Colonic mucosa (tissue), 4 donors: ENCODE results near the gene MTREX. TPM values are rescaled to one million over a fixed set of nuclear protein-coding genes. Genes with fewer than 3 reads are reported as not detected.

Source experiments
- DNase-seq: peaks from one replicate; pipeline ENCODE4 v3.0.0-alpha.2; 2020
- H3K27ac ChIP-seq: fragments of 200-600 bp; one replicate; pipeline ENCODE4 v1.8.0; 2021
- H3K27me3 ChIP-seq: fragments of 200-600 bp; one replicate; pipeline ENCODE4 v1.8.0; 2021
- H3K36me3 ChIP-seq: fragments of 200-600 bp; one replicate; pipeline ENCODE4 v1.8.0; 2021
- H3K4me1 ChIP-seq: fragments of 200-600 bp; one replicate; pipeline ENCODE4 v1.8.0; 2021; ENCODE audit warnings: mild to moderate bottlenecking
- H3K4me3 ChIP-seq: fragments of 200-600 bp; one replicate; pipeline ENCODE4 v1.8.0; 2021
- H3K9ac ChIP-seq, 2 donors: one replicate each; pipeline ENCODE4 v1.7.0; 2013; ENCODE audit warnings: control low read depth in 2 of 2, low read depth in 2 of 2, low read length in 2 of 2
- H3K9me3 ChIP-seq: fragments of 200-600 bp; one replicate; pipeline ENCODE4 v1.8.0; 2021
- intact Hi-C: fragments of 100-400 bp; cut with DNase I; formaldehyde crosslinking; loops from one replicate; pipeline ENCODE4 v1.14.1; 2022
- total RNA-seq, 2 donors: library from RNA; stranded (reverse); fragmentation: NEBNext Ultra II Directional in 1 of 2; extraction: Animal tissue kit (Norgen Biotek cat#: 25700) in 1 of 2; gene quantifications; one replicate each; pipeline ENCODE4 v1.2.1, GENCODE V29; 2021
- TF ChIP-seq, protein P1 (sequence below): fragments of 200-600 bp; IDR thresholded peaks from one replicate; pipeline ENCODE4 v1.8.0; 2022; ENCODE audit warnings: antibody characterized with exemption, mild to moderate bottlenecking
- donor health status: healthy.
- donor health status: DM: no; HTN: no; CAD: no.
- donor health status: DM: no; HTN: no; CAD: no.

MTREX gene
- total RNA-seq, 2 donors from 2014 or later, result 53.7 to 69.0 TPM

DNA sequence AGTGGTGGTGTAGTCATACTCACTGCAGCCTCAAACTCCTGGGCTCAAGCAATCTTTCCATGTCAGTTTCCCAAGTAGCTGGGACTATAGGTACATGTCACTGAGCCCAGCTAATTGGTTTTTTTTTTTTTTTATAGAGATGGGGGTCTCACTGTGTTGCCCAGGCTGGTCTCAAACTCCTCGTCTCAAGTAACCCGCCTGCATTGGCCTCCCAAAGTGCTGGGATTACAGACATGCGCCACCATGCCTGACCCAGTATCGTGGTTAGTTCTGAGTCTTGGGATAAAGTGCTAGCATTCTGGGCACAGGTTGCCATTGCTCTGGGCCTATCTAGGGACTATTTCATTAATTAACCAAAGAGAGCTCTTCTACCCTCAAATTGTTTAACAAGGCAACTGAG, 118.7 kb downstream of the MTREX start:
- TF ChIP-seq, protein P1, sequence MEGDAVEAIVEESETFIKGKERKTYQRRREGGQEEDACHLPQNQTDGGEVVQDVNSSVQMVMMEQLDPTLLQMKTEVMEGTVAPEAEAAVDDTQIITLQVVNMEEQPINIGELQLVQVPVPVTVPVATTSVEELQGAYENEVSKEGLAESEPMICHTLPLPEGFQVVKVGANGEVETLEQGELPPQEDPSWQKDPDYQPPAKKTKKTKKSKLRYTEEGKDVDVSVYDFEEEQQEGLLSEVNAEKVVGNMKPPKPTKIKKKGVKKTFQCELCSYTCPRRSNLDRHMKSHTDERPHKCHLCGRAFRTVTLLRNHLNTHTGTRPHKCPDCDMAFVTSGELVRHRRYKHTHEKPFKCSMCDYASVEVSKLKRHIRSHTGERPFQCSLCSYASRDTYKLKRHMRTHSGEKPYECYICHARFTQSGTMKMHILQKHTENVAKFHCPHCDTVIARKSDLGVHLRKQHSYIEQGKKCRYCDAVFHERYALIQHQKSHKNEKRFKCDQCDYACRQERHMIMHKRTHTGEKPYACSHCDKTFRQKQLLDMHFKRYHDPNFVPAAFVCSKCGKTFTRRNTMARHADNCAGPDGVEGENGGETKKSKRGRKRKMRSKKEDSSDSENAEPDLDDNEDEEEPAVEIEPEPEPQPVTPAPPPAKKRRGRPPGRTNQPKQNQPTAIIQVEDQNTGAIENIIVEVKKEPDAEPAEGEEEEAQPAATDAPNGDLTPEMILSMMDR, result no peak
- no peaks in the 10 kb centered on the region for H3K27me3 ChIP-seq
- no peaks in the 10 kb centered on the region for H3K9me3 ChIP-seq
- peaks cover 12% of the 10 kb centered on the region for H3K4me1 ChIP-seq
- H3K27ac ChIP-seq, result no peak overlapping the region
- no peak overlapping the region for H3K4me3 ChIP-seq
- intact Hi-C loops, result no loop called here
- H3K36me3 ChIP-seq, result peaks cover 6% of the 10 kb centered on the region
- no peak overlapping the region for H3K9ac ChIP-seq
- DNase-seq, result no peak

DNA sequence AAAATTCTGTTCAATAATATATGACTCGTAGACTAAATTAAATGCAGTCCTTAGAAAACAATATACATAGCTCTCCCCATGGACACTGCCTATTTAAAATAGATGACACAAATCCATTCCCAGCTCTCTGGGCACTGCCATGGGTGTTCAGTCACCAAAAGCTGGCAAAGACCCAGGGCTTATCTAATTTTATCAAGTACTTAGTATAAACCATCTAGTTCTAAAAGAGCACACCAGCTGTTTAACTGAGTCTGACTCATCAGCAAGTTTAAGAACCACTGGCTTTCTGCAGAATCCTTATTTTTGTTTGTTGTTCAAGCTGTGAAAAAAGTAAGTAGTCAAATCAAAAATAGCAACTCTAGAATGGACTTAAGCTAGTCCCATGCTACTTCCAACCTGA, 119.4 kb downstream of the MTREX start:
- intact Hi-C loops, result no loop called here
- H3K9me3 ChIP-seq, result no peaks in the 10 kb centered on the region
- no peak overlapping the region for H3K27ac ChIP-seq
- DNase-seq, result peak; percentile 51
- peaks cover 6% of the 10 kb centered on the region for H3K36me3 ChIP-seq
- H3K4me1 ChIP-seq, result peaks cover 12% of the 10 kb centered on the region
- TF ChIP-seq, protein P1, result no peak
- H3K4me3 ChIP-seq, result no peak overlapping the region
- no peaks in the 10 kb centered on the region for H3K27me3 ChIP-seq
- no peak overlapping the region for H3K9ac ChIP-seq

DNA sequence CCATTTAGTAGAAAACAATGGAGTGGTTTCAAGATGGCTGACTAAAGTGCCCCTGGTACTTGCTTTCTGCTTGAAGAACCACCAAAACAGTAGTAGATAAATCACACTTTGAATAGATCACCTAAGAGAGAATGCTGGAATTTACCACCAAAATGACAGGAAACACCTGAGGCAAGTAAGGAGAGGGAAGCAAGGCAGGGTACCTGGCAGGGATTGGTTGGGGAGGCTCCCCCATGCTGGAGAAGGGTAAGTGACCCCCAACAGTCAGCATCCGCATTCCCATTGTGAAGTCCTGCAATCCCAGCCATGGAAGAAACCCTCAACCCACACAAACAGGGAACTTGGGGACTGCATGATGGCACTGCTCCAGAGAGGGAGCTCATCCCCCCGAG, 121.4 kb downstream of the MTREX start:
- H3K27ac ChIP-seq, result peak overlapping the region; percentile 57

DNA sequence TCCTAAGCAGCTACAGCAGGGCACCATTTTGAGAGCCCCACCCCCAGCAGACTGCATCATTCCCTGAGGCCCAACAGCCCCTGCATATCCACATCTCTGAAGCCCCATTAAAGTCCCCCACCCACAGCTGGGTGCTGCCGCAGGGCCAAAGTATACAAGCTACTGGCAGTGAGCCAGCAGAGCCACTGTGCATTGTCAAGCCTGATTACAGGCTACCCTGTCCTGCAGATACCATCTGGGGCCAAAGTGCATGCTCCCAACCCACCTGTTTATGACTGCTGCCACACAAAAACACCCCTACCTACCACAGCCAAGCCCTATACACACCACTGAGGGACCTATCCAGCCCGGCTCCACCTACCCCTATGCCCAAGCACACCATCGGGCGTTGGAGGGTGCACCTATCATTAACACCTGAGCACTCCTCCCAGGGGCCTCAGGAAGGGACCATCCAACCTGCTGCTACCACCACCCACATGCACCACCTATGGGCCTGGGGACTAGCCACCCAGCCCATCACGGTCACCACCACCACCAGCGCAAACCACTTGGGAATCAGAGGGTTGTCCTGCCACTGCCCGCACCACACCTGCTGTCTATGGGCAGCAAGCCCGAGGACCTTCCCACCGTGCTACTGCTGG, 121.9 kb downstream of the MTREX start:
- no peaks in the 10 kb centered on the region for H3K36me3 ChIP-seq
- H3K27me3 ChIP-seq, result no peaks in the 10 kb centered on the region
- H3K4me1 ChIP-seq, result peaks cover 12% of the 10 kb centered on the region
- DNase-seq, result peak; percentile 92
- intact Hi-C loops, result no loop called here
- TF ChIP-seq, protein P1, result no peak
- no peak overlapping the region for H3K4me3 ChIP-seq
- H3K9me3 ChIP-seq, result no peaks in the 10 kb centered on the region
- H3K27ac ChIP-seq, result peak overlapping the region; percentile 57
- no peak overlapping the region for H3K9ac ChIP-seq

More for the DNA sequence above, 121.4 kb downstream of the MTREX start:
- peaks cover 3% of the 10 kb centered on the region for H3K36me3 ChIP-seq
- no peak for DNase-seq
- no peaks in the 10 kb centered on the region for H3K27me3 ChIP-seq
- H3K4me3 ChIP-seq, result no peak overlapping the region
- peaks cover 12% of the 10 kb centered on the region for H3K4me1 ChIP-seq
- TF ChIP-seq, protein P1, result no peak
- H3K9ac ChIP-seq, result no peak overlapping the region
- H3K9me3 ChIP-seq, result no peaks in the 10 kb centered on the region
- intact Hi-C loops, result no loop called here

DNA sequence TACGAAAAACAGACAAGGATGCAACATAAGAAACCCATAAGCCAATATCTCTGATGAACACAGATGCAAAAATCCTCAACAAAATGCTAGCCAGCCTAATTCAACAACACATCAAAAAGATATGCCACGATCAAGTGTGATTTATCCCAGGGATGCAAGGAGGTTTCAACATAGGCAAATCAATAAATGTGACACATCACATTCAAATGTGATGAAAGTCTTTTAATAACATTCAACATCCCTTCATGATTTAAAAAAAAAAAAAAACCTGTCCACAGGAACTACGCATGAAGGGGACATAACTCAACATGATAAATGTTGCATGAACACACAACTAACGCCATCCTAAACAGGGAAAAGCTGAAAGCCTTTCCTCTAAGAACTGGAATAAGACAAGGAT, 124.8 kb downstream of the MTREX start:
- DNase-seq, result no peak
- H3K4me1 ChIP-seq, result peaks cover 13% of the 10 kb centered on the region
- no peaks in the 10 kb centered on the region for H3K36me3 ChIP-seq
- H3K9ac ChIP-seq, result no peak overlapping the region
- TF ChIP-seq, protein P1, result no peak
- H3K9me3 ChIP-seq, result no peaks in the 10 kb centered on the region
- no peaks in the 10 kb centered on the region for H3K27me3 ChIP-seq
- H3K27ac ChIP-seq, result no peak overlapping the region
- intact Hi-C loops, result no loop called here
- H3K4me3 ChIP-seq, result no peak overlapping the region
